HEK293 (cell line): Measurements from ENCODE around the gene SLPI.

ENCODE experiments used
- CTCF ChIA-PET: fragments of 350-600 bp; formaldehyde crosslinking; extraction: SDS; loops from one replicate; lab custom pipeline; 2021; ENCODE audit warnings: antibody characterized with exemption; lab: Yijun Ruan, JAX
- POLR2A ChIA-PET: fragments of 300-600 bp; formaldehyde crosslinking; extraction: SDS; loops from one replicate; lab custom pipeline; 2020; ENCODE audit warnings: antibody characterized with exemption, inconsistent platforms; lab: Yijun Ruan, JAX
- H3K27ac ChIP-seq: fragments of 200-500 bp; sonication (Bioruptor generic); 2 replicates; pipeline ENCODE4 v1.5.1; 2014; ENCODE audit warnings: low read depth, low read length, control low read depth, inconsistent platforms; ENCODE audit errors: extremely low read depth
- H3K36me3 ChIP-seq, 2 experiments: fragments of 200-500 bp in 1 of 2; sonication (Bioruptor generic) in 1 of 2; 1 replicate in 1 of 2; 2 replicates in 1 of 2; pipeline ENCODE4 v1.5.1; 2014 to 2017; ENCODE audit warnings: inconsistent platforms in 2 of 2, low read length in 2 of 2; ENCODE audit not compliant: control insufficient read depth in 2 of 2, insufficient read depth in 1 of 2
- H3K4me1 ChIP-seq: fragments of 200-500 bp; sonication (Bioruptor generic); 2 replicates; pipeline ENCODE4 v1.5.1; 2014; ENCODE audit warnings: mild to moderate bottlenecking, low read length, inconsistent platforms; ENCODE audit not compliant: control insufficient read depth, insufficient read depth
- H3K4me3 ChIP-seq: 2 replicates; pipeline ENCODE4 v1.5.1; 2011; ENCODE audit warnings: low read depth, mild to moderate bottlenecking, control low read depth, low read length, moderate library complexity
- H3K9me3 ChIP-seq: fragments of 200-500 bp; sonication (Bioruptor generic); 2 replicates; pipeline ENCODE4 v1.5.1; 2014; ENCODE audit warnings: low read depth, low read length, inconsistent platforms; ENCODE audit not compliant: control insufficient read depth, insufficient read depth
- KLF10 ChIP-seq: fragments of 450-650 bp; IDR thresholded peaks from 2 replicates; pipeline ENCODE4 v1.5.1; 2018; ENCODE audit warnings: missing biosample characterization, mild to moderate bottlenecking, missing genetic modification characterization
- MYNN ChIP-seq: fragments of 450-650 bp; formaldehyde crosslinking; IDR thresholded peaks from 2 replicates; pipeline ENCODE4 v1.5.1; 2016; ENCODE audit warnings: missing biosample characterization, missing genetic modification characterization, borderline replicate concordance
- PRDM1 ChIP-seq: fragments of 450-650 bp; formaldehyde crosslinking; IDR thresholded peaks from 2 replicates; pipeline ENCODE4; 2016; ENCODE audit warnings: missing biosample characterization, missing genetic modification characterization
- SCRT2 ChIP-seq: fragments of 450-650 bp; formaldehyde crosslinking; IDR thresholded peaks from 2 replicates; pipeline ENCODE4 v1.5.1; 2016; ENCODE audit warnings: missing biosample characterization, missing genetic modification characterization
- WT1 ChIP-seq: fragments of 450-650 bp; formaldehyde crosslinking; IDR thresholded peaks from 2 replicates; pipeline ENCODE4 v1.5.1; 2016; ENCODE audit warnings: missing biosample characterization, missing genetic modification characterization
- ZBTB1 ChIP-seq: fragments of 450-650 bp; formaldehyde crosslinking; IDR thresholded peaks from 2 replicates; pipeline ENCODE4 v1.5.1; 2016; ENCODE audit warnings: missing biosample characterization, missing genetic modification characterization
- ZBTB7A ChIP-seq: fragments of 450-650 bp; formaldehyde crosslinking; IDR thresholded peaks from 2 replicates; pipeline ENCODE4 v1.5.1; 2016; ENCODE audit warnings: low read depth, missing biosample characterization, missing genetic modification characterization
- ZNF138 ChIP-seq: fragments of 450-650 bp; formaldehyde crosslinking; IDR thresholded peaks from 2 replicates; pipeline ENCODE4 v1.5.1; 2016; ENCODE audit warnings: missing biosample characterization, missing genetic modification characterization, borderline replicate concordance
- ZNF214 ChIP-seq: fragments of 450-650 bp; formaldehyde crosslinking; IDR thresholded peaks from 2 replicates; pipeline ENCODE4 v1.5.1; 2017; ENCODE audit warnings: missing biosample characterization, mild to moderate bottlenecking, missing genetic modification characterization, borderline replicate concordance
- ZNF223 ChIP-seq: fragments of 450-650 bp; formaldehyde crosslinking; IDR thresholded peaks from 2 replicates; pipeline ENCODE4 v1.5.1; 2016; ENCODE audit warnings: missing biosample characterization, missing genetic modification characterization
- ZNF239 ChIP-seq: fragments of 450-650 bp; formaldehyde crosslinking; IDR thresholded peaks from 2 replicates; pipeline ENCODE4 v1.5.1; 2016; ENCODE audit warnings: missing biosample characterization, missing genetic modification characterization
- ZNF292 ChIP-seq: fragments of 450-650 bp; formaldehyde crosslinking; IDR thresholded peaks from 2 replicates; pipeline ENCODE4 v1.5.1; 2016; ENCODE audit warnings: low read depth, missing biosample characterization, missing genetic modification characterization, borderline replicate concordance
- ZNF324 ChIP-seq: fragments of 450-650 bp; formaldehyde crosslinking; IDR thresholded peaks from 2 replicates; pipeline ENCODE4 v1.5.1; 2016; ENCODE audit warnings: missing biosample characterization, missing genetic modification characterization
- ZNF623 ChIP-seq: fragments of 450-650 bp; formaldehyde crosslinking; IDR thresholded peaks from 2 replicates; pipeline ENCODE4 v1.5.1; 2016; ENCODE audit warnings: missing biosample characterization, missing genetic modification characterization
- ZNF660 ChIP-seq: fragments of 450-650 bp; IDR thresholded peaks from 2 replicates; pipeline ENCODE4 v1.5.1; 2018; ENCODE audit warnings: missing biosample characterization, mild to moderate bottlenecking, missing genetic modification characterization
- ZNF677 ChIP-seq: fragments of 450-650 bp; IDR thresholded peaks from 2 replicates; pipeline ENCODE4 v1.5.0; 2018; ENCODE audit warnings: missing biosample characterization, mild to moderate bottlenecking, missing genetic modification characterization, moderate library complexity
- TF ChIP-seq, protein P1 (sequence below): fragments of 450-650 bp; formaldehyde crosslinking; IDR thresholded peaks from 2 replicates; pipeline ENCODE4 v1.5.1; 2017; ENCODE audit warnings: missing biosample characterization, missing genetic modification characterization
- TF ChIP-seq, protein P2 (sequence below): fragments of 450-650 bp; formaldehyde crosslinking; IDR thresholded peaks from 2 replicates; pipeline ENCODE4 v1.5.1; 2016; ENCODE audit warnings: missing biosample characterization, missing genetic modification characterization
- TF ChIP-seq, protein P3 (sequence below): fragments of 450-650 bp; formaldehyde crosslinking; IDR thresholded peaks from 2 replicates; pipeline ENCODE4 v1.5.1; 2016; ENCODE audit warnings: missing biosample characterization, missing genetic modification characterization
- TF ChIP-seq, protein P4 (sequence below): fragments of 450-650 bp; formaldehyde crosslinking; IDR thresholded peaks from 2 replicates; pipeline ENCODE4 v1.5.1; 2016; ENCODE audit warnings: missing biosample characterization, missing genetic modification characterization, borderline replicate concordance

Gene SLPI

DNA sequence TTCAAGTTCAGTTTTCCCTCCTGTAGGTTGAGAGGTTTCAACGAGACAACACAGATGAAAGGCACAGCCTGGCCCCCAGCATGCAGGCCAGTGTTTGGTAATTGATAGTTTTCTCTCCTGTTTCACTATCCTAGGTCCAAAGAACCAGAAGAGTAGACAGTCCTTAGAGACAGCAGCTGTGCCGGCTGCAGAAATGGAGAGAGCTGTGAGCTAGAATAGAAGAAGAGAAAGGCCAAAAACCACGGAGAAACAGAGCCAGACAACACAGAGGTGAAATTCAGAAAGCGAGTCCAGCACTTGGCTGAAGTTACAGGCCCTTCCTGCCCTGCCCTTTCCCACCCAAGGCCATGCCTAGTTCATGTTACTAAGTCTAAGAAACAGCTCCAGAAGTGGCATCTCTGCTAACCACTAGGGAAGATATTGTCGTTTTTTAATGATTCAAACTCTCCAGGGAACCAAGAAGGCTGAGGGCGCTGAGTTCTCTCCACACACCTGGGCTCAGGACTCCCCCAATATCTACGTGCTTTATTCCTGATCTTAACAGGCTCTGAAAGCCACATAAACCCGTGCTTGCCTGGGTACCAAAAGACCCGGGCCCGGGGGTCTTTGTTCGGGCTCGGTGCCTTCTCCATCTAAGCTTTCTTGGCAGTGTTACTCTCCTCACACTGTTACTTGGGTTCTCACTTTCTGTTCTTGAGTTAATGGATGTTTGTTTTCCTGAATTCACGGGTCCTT is 35.7 kb upstream of the SLPI start:
- Histone ChIP-seq H3K9me3 (no peaks in the 10 kb centered on the region), H3K4me1 (no peaks in the 10 kb centered on the region), H3K36me3 (no peaks in the 10 kb centered on the region), H3K4me3 (no peak overlapping the region), H3K27ac (no peak overlapping the region)
- CTCF ChIA-PET = interaction anchor here (0.6 to 5.9 kb wide), 48 partner anchors 8 to 1409 kb away, joined by 3 to 58 read pairs (median 6); partner anchors contain the start of genes SLPI and WFDC12
- POLR2A ChIA-PET = no interaction called here
- TF ChIP-seq ZNF623 (tag by site-specific recombination) (no peak), PRDM1 (0 out of 2 replicates have a peak, but pooled peaks have one; percentile 5)

DNA sequence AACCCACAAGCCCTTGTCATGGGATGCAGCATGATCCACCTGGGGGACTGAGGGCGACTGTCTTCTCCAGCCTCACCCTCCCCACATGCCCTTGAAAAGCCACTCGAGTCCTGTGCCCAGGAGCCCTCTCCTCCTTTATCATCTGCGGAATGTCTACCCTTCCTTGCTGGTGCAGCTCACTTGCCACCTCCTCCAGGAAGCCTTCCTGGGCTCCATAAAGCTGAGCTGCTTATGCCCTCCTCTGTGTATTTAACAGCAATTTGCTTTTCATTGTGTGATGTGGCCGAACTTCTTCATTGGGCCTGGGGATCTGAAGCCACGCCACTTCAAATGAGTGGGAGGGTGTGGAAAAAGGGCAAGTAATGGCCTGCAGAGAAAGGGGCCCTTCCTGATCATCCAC is 34.5 kb upstream of the SLPI start:
- ChIA-PET CTCF (interaction anchor here (1.6 to 4.2 kb wide), 3 partner anchors 16 to 245 kb away, joined by 6 to 17 read pairs (median 12); no protein-coding TSS in a partner anchor), POLR2A (no interaction called here)
- H3K4me3 ChIP-seq = no peak overlapping the region
- no peak overlapping the region for H3K27ac ChIP-seq
- TF ChIP-seq, protein P1, sequence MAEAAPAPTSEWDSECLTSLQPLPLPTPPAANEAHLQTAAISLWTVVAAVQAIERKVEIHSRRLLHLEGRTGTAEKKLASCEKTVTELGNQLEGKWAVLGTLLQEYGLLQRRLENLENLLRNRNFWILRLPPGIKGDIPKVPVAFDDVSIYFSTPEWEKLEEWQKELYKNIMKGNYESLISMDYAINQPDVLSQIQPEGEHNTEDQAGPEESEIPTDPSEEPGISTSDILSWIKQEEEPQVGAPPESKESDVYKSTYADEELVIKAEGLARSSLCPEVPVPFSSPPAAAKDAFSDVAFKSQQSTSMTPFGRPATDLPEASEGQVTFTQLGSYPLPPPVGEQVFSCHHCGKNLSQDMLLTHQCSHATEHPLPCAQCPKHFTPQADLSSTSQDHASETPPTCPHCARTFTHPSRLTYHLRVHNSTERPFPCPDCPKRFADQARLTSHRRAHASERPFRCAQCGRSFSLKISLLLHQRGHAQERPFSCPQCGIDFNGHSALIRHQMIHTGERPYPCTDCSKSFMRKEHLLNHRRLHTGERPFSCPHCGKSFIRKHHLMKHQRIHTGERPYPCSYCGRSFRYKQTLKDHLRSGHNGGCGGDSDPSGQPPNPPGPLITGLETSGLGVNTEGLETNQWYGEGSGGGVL (tag by site-specific recombination) = no peak
- TF ChIP-seq SCRT2 (tag by site-specific recombination) = no peak
- TF ChIP-seq ZNF214 (tag by site-specific recombination) = no peak
- TF ChIP-seq ZBTB7A = no peak
- TF ChIP-seq ZNF138 (tag by site-specific recombination) = no peak
- TF ChIP-seq ZNF677 (tag by site-specific recombination) = no peak
- TF ChIP-seq ZNF223 (tag by site-specific recombination) = no peak
- no peak for TF ChIP-seq ZNF623 (tag by site-specific recombination)
- TF ChIP-seq ZNF660 = no peak
- no peaks in the 10 kb centered on the region for H3K36me3 ChIP-seq
- no peaks in the 10 kb centered on the region for H3K9me3 ChIP-seq
- no peaks in the 10 kb centered on the region for H3K4me1 ChIP-seq

DNA sequence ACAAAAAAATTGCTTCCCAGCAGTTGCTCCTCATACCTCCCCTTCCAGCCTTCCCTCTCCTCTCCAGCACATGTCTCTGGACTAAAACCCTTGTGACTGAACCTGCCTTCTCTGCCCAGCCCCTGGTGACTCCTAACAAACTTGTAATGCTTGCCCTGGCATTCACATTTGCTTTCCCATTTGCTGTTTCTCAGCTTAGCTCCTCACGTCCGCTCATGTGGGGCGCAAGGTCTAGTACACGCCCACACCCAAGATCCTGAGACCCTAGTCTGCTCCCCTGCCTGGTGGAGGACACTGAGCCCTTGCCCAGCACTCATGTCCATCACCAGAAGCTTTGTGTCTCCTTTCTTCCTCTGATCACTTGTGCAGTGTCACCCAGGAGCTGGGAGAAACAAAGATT is 34.0 kb upstream of the SLPI start:
- TF ChIP-seq ZNF324 (tag by site-specific recombination) (no peak), ZNF239 (tag by site-specific recombination) (no peak), SCRT2 (tag by site-specific recombination) (no peak), KLF10 (tag by site-specific recombination) (no peak), WT1 (no peak), ZBTB1 (tag by site-specific recombination) (no peak), MYNN (tag by site-specific recombination) (no peak), ZNF292 (tag by site-specific recombination) (no peak)
- TF ChIP-seq, protein P2, sequence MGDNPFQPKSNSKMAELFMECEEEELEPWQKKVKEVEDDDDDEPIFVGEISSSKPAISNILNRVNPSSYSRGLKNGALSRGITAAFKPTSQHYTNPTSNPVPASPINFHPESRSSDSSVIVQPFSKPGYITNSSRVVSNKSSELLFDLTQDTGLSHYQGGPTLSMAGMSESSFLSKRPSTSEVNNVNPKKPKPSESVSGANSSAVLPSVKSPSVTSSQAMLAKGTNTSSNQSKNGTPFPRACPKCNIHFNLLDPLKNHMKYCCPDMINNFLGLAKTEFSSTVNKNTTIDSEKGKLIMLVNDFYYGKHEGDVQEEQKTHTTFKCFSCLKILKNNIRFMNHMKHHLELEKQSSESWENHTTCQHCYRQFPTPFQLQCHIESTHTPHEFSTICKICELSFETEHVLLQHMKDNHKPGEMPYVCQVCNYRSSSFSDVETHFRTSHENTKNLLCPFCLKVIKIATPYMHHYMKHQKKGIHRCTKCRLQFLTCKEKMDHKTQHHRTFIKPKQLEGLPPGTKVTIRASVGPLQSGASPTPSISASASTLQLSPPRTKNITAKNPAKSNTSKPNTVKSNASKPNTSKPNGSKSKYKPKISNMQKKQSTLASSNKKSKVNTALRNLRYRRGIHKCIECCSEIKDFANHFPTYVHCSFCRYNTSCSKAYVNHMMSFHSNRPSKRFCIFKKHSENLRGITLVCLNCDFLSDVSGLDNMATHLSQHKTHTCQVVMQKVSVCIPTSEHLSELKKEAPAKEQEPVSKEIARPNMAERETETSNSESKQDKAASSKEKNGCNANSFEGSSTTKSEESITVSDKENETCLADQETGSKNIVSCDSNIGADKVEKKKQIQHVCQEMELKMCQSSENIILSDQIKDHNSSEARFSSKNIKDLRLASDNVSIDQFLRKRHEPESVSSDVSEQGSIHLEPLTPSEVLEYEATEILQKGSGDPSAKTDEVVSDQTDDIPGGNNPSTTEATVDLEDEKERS (tag by site-specific recombination) = no peak
- TF ChIP-seq, protein P3, sequence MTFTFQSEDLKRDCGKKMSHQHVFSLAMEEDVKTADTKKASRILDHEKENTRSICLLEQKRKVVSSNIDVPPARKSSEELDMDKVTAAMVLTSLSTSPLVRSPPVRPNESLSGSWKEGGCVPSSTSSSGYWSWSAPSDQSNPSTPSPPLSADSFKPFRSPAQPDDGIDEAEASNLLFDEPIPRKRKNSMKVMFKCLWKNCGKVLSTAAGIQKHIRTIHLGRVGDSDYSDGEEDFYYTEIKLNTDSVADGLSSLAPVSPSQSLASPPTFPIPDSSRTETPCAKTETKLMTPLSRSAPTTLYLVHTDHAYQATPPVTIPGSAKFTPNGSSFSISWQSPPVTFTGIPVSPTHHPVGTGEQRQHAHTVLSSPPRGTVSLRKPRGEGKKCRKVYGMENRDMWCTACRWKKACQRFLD (tag by site-specific recombination) = no peak
- TF ChIP-seq, protein P4, sequence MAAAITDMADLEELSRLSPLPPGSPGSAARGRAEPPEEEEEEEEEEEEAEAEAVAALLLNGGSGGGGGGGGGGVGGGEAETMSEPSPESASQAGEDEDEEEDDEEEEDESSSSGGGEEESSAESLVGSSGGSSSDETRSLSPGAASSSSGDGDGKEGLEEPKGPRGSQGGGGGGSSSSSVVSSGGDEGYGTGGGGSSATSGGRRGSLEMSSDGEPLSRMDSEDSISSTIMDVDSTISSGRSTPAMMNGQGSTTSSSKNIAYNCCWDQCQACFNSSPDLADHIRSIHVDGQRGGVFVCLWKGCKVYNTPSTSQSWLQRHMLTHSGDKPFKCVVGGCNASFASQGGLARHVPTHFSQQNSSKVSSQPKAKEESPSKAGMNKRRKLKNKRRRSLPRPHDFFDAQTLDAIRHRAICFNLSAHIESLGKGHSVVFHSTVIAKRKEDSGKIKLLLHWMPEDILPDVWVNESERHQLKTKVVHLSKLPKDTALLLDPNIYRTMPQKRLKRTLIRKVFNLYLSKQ (tag by site-specific recombination) = no peak

More for the DNA sequence above, 34.0 kb upstream of the SLPI start:
- H3K4me3 ChIP-seq = no peak overlapping the region
- CTCF ChIA-PET = interaction anchor here (1.6 to 4.2 kb wide), 2 partner anchors 149 to 244 kb away, joined by 6 to 17 read pairs; no protein-coding TSS in a partner anchor
- H3K36me3 ChIP-seq = no peaks in the 10 kb centered on the region
- no peaks in the 10 kb centered on the region for H3K9me3 ChIP-seq
- POLR2A ChIA-PET = no interaction called here
- no peaks in the 10 kb centered on the region for H3K4me1 ChIP-seq
- H3K27ac ChIP-seq = no peak overlapping the region
